Fibroblast of lung (primary cell): ENCODE results near the gene C3orf38. TPM values are rescaled to one million over a fixed set of nuclear protein-coding genes. Genes with fewer than 3 reads are reported as not detected.

Source experiments
- DNase-seq, 2 donors: peaks; one replicate each; pipeline versions ENCODE4 v3.0.0 to v3.0.0-alpha.2; 2010; ENCODE audit warnings: low read depth in 2 of 2
- H2AFZ ChIP-seq: 2 replicates; pipeline ENCODE4 v1.5.1; 2012; ENCODE audit warnings: low read length, control low read depth, inconsistent platforms
- H3K27ac ChIP-seq: 2 replicates; pipeline ENCODE4 v1.5.1; 2011; ENCODE audit warnings: low read length, control low read depth; ENCODE audit not compliant: insufficient read depth
- H3K27me3 ChIP-seq: 2 replicates; pipeline ENCODE4 v1.5.1; 2011; ENCODE audit warnings: mild to moderate bottlenecking, low read length; ENCODE audit not compliant: control insufficient read depth, insufficient read depth
- H3K36me3 ChIP-seq: 2 replicates; pipeline ENCODE4 v1.5.1; 2011; ENCODE audit warnings: low read length; ENCODE audit not compliant: control insufficient read depth, insufficient read depth
- H3K4me1 ChIP-seq: 2 replicates; pipeline ENCODE4 v1.5.1; 2011; ENCODE audit warnings: low read length; ENCODE audit not compliant: control insufficient read depth, insufficient read depth; ENCODE audit errors: extremely low read depth
- H3K4me2 ChIP-seq: 2 replicates; pipeline ENCODE4 v1.5.1; 2011; ENCODE audit warnings: low read length, control low read depth; ENCODE audit not compliant: insufficient read depth; ENCODE audit errors: extremely low read depth
- H3K4me3 ChIP-seq, 4 experiments: fragments of 200-600 bp in 1 of 4; sonication (generic) in 1 of 4; replicated peaks in 1 of 4; 2 replicates each; pipeline ENCODE4 v1.5.1; 2011 to 2016; ENCODE audit warnings: low read length in 4 of 4, low read depth in 3 of 4, mild to moderate bottlenecking in 3 of 4, control low read depth in 2 of 4, inconsistent platforms in 1 of 4, mixed read lengths in 1 of 4; ENCODE audit not compliant: insufficient read depth in 1 of 4; ENCODE audit errors: control extremely low read depth in 1 of 4
- H3K79me2 ChIP-seq: 2 replicates; pipeline ENCODE4 v1.5.1; 2012; ENCODE audit warnings: mild to moderate bottlenecking, low read length, inconsistent platforms; ENCODE audit not compliant: control insufficient read depth, insufficient read depth
- H3K9ac ChIP-seq: 2 replicates; pipeline ENCODE4 v1.5.1; 2011; ENCODE audit warnings: mild to moderate bottlenecking, low read length, control low read depth; ENCODE audit not compliant: insufficient read depth
- H3K9me3 ChIP-seq: 2 replicates; pipeline ENCODE4 v1.5.1; 2012; ENCODE audit warnings: low read depth, low read length; ENCODE audit not compliant: control insufficient read depth, insufficient read depth
- H4K20me1 ChIP-seq: 2 replicates; pipeline ENCODE4 v1.5.1; 2011; ENCODE audit warnings: low read length; ENCODE audit not compliant: control insufficient read depth, insufficient read depth; ENCODE audit errors: extremely low read depth
- EZH2 ChIP-seq: IDR thresholded peaks from 2 replicates; pipeline ENCODE4 v1.5.1; 2012; ENCODE audit warnings: low read length, control low read depth, mild to moderate bottlenecking; ENCODE audit errors: missing control alignments
- polyA plus RNA-seq, 2 donors: library from polyadenylated mRNA; depleted of rRNA in 1 of 2; stranded (reverse) in 1 of 2; unstranded in 1 of 2; fragments of >200 nt; gene quantifications; 2 replicates each; pipeline ENCODE4 v1.2.1, GENCODE V29; 2011 to 2012; ENCODE audit warnings: missing spikeins in 1 of 2
- total RNA-seq: library from RNA; depleted of rRNA; stranded (reverse); fragments of >200 nt; gene quantifications from 2 replicates; pipeline ENCODE4 v1.2.1, GENCODE V29; 2014
- TF ChIP-seq, protein P1 (sequence below), 2 donors: IDR thresholded peaks in 1 of 2; conservative IDR thresholded peaks in 1 of 2; 1 replicate in 1 of 2; 2 replicates in 1 of 2; pipeline ENCODE4 v1.5.1; 2011 to 2012; ENCODE audit warnings: low read length in 2 of 2, control low read depth in 1 of 2, inconsistent platforms in 1 of 2, low read depth in 1 of 2, mild to moderate bottlenecking in 1 of 2

C3orf38 gene
- total and polyA plus RNA-seq, 2 donors (not counting 1 experiment from before 2014, with no cell fraction given), result 24.5 to 26.4 TPM

DNA sequence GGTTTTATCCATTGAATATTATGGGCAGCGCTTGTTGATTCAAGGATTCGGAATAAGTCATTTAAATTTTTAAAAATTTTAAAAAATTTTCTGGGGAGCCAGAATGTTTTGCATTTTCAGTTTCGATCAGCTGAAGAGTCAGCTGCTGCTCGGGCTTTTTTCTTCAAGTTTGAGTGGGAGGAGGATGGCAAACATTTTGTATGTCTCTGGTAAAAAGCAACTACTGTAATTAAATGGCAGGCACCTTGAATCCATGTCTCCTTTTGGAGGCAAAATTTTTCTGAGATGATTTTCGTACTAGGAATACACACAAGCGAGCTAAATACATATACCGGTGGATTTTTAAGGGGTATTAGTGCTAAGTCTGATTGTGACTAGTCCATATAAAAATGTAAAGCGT lies 612 bp downstream of the C3orf38 start:
- peaks cover 35% of the 10 kb centered on the region for H3K79me2 ChIP-seq
- H3K4me2 ChIP-seq, result peak overlapping the region; percentile 53
- no peaks in the 10 kb centered on the region for H3K27me3 ChIP-seq
- peak overlapping the region; percentile 94 for H3K27ac ChIP-seq
- H3K9me3 ChIP-seq, result no peaks in the 10 kb centered on the region
- H3K4me3 ChIP-seq, result peak overlapping the region; percentile 84 to 97 (median 90)
- TF ChIP-seq, protein P1, sequence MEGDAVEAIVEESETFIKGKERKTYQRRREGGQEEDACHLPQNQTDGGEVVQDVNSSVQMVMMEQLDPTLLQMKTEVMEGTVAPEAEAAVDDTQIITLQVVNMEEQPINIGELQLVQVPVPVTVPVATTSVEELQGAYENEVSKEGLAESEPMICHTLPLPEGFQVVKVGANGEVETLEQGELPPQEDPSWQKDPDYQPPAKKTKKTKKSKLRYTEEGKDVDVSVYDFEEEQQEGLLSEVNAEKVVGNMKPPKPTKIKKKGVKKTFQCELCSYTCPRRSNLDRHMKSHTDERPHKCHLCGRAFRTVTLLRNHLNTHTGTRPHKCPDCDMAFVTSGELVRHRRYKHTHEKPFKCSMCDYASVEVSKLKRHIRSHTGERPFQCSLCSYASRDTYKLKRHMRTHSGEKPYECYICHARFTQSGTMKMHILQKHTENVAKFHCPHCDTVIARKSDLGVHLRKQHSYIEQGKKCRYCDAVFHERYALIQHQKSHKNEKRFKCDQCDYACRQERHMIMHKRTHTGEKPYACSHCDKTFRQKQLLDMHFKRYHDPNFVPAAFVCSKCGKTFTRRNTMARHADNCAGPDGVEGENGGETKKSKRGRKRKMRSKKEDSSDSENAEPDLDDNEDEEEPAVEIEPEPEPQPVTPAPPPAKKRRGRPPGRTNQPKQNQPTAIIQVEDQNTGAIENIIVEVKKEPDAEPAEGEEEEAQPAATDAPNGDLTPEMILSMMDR (conservative IDR thresholded peaks at IDR 0.05 in 1 of 2, IDR thresholded peaks at IDR 0.05 in 1 of 2; ENCODE audit: low read depth in 1 of 2, low read length in 2 of 2), result no peak
- TF ChIP-seq EZH2, result no peak
- H2AFZ ChIP-seq, result peak overlapping the region; percentile 100
- DNase-seq, result peak in 1 of 2 donors; percentile 13
- peaks cover 2% of the 10 kb centered on the region for H3K4me1 ChIP-seq
- peak overlapping the region; percentile 96 for H3K9ac ChIP-seq
- no peaks in the 10 kb centered on the region for H3K36me3 ChIP-seq
- H4K20me1 ChIP-seq, result no peaks in the 10 kb centered on the region

DNA sequence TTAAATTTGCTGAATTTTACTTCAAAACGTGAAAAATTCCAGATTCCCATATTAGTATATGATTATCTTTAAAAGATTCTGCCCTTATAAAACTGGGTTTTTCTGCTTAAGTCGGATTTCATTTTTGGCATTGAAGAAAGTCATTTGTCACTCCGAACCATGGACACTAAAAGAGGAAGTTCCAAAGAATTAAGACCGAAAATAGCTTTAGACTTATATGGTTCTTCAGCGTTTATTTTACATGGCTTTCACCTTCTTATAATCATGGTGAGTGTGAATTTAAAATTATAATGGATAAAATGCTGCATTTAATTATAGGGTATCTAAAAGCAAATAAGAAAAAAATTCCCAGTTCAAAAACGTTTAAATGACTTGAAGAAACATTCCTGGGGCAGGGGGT lies 1.0 kb downstream of the C3orf38 start:
- peaks cover 35% of the 10 kb centered on the region for H3K79me2 ChIP-seq
- H3K4me1 ChIP-seq, result peaks cover 2% of the 10 kb centered on the region
- peak overlapping the region; percentile 53 for H3K4me2 ChIP-seq
- no peaks in the 10 kb centered on the region for H4K20me1 ChIP-seq
- peak overlapping the region; percentile 39 for H3K9ac ChIP-seq
- H3K4me3 ChIP-seq, result peak overlapping the region; percentile 84 to 97 (median 90)
- TF ChIP-seq EZH2, result no peak
- TF ChIP-seq, protein P1 (conservative IDR thresholded peaks at IDR 0.05 in 1 of 2, IDR thresholded peaks at IDR 0.05 in 1 of 2; ENCODE audit: low read depth in 1 of 2, low read length in 2 of 2), result no peak
- DNase-seq, result peak in 1 of 2 donors; percentile 6
- H3K27ac ChIP-seq, result peak overlapping the region; percentile 94
- H3K9me3 ChIP-seq, result no peaks in the 10 kb centered on the region
- no peak overlapping the region for H2AFZ ChIP-seq
- H3K36me3 ChIP-seq, result no peaks in the 10 kb centered on the region
- H3K27me3 ChIP-seq, result no peaks in the 10 kb centered on the region

DNA sequence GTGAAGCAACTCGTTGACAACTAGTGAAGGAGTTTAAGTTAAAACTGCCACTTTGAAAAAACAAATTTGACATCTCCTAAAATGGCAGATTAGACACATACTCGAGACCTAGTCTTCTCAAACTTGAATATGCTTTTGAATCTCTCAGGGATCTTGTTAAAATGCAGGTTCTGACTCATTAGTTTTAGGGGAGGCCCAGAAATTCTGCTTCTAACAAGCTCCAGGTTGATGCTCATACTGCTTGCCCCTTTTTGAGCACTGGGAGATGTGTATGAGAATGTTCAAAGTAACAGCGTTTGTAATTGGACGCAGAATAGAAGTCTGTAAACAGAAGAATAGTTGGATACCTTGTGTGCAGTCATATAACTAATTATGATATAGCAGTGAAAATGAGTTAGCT lies 1.6 kb downstream of the C3orf38 start:
- peak in 1 of 2 donors; percentile 29 for DNase-seq
- Histone ChIP-seq H3K27me3 (no peaks in the 10 kb centered on the region), H3K36me3 (peaks cover 2% of the 10 kb centered on the region), H3K4me2 (peak overlapping the region; percentile 68), H3K9me3 (no peaks in the 10 kb centered on the region), H4K20me1 (no peaks in the 10 kb centered on the region), H3K4me3 (peak overlapping the region; percentile 17 to 95 (median 85)), H2AFZ (no peak overlapping the region), H3K27ac (no peak overlapping the region), H3K4me1 (peaks cover 2% of the 10 kb centered on the region), H3K9ac (no peak overlapping the region), H3K79me2 (peaks cover 39% of the 10 kb centered on the region)
- no peak for TF ChIP-seq EZH2
- TF ChIP-seq, protein P1 (conservative IDR thresholded peaks at IDR 0.05 in 1 of 2, IDR thresholded peaks at IDR 0.05 in 1 of 2; ENCODE audit: low read depth in 1 of 2, low read length in 2 of 2), result no peak
